SU-DHL-6 (cell line): ENCODE data around the gene SLC25A19.

Experiments
- H2AFZ ChIP-seq: fragments of 200-600 bp; sonication (generic); 2 replicates; pipeline ENCODE4 v1.6.1; 2014; ENCODE audit warnings: low read depth, mild to moderate bottlenecking, moderate library complexity, mixed read lengths, antibody characterized with exemption, low read length; ENCODE audit not compliant: severe bottlenecking
- H3F3A ChIP-seq: fragments of 200-600 bp; shearing (Covaris generic); 2 replicates; pipeline ENCODE4 v1.6.0; 2016; ENCODE audit warnings: antibody characterized with exemption, mild to moderate bottlenecking; ENCODE audit not compliant: insufficient read depth
- H3K27ac ChIP-seq: fragments of 200-600 bp; sonication (generic); 2 replicates; pipeline ENCODE4 v1.5.1; 2016; ENCODE audit warnings: low read depth, mild to moderate bottlenecking, low read length, moderate library complexity, mixed read lengths
- H3K27me3 ChIP-seq: fragments of 200-600 bp; sonication (generic), shearing (Covaris generic); 2 replicates; pipeline ENCODE4 v1.6.0; 2014; ENCODE audit warnings: mild to moderate bottlenecking, low read length
- H3K36me3 ChIP-seq: fragments of 200-600 bp; sonication (generic); 2 replicates; pipeline ENCODE4 v1.6.1; 2014; ENCODE audit warnings: mild to moderate bottlenecking, low read length, mixed read lengths
- H3K4me2 ChIP-seq: fragments of 300-600, 200-600 bp; shearing (Covaris generic), sonication (generic); 2 replicates; pipeline ENCODE4 v1.6.0; 2014; ENCODE audit warnings: low read length, low read depth, mild to moderate bottlenecking; ENCODE audit not compliant: poor library complexity, severe bottlenecking
- H3K4me3 ChIP-seq: fragments of 200-600 bp; sonication (generic); 2 replicates; pipeline ENCODE4 v1.5.1; 2014; ENCODE audit warnings: antibody characterized with exemption, low read length, mild to moderate bottlenecking, mixed read lengths; ENCODE audit not compliant: insufficient read depth, poor library complexity, severe bottlenecking
- H3K79me2 ChIP-seq: fragments of 200-600 bp; sonication (generic); 2 replicates; pipeline ENCODE4 v1.6.1; 2014; ENCODE audit warnings: mild to moderate bottlenecking, low read length, moderate library complexity; ENCODE audit not compliant: insufficient read depth
- H3K9ac ChIP-seq: fragments of 200-600 bp; sonication (generic); 2 replicates; pipeline ENCODE4 v1.7.0; 2014; ENCODE audit warnings: mild to moderate bottlenecking, low read length
- H3K9me2 ChIP-seq: fragments of 200-600 bp; sonication (generic); replicated peaks from 2 replicates; pipeline ENCODE4 v1.6.1; 2014; ENCODE audit warnings: low read length; ENCODE audit not compliant: insufficient read depth
- H3K9me3 ChIP-seq: fragments of 200-600 bp; sonication (generic); 2 replicates; pipeline ENCODE4 v1.6.1; 2014; ENCODE audit warnings: low read length, mixed read lengths; ENCODE audit not compliant: insufficient read depth
- H4K20me1 ChIP-seq: fragments of 200-600 bp; sonication (generic); 2 replicates; pipeline ENCODE4 v1.6.1; 2014; ENCODE audit warnings: low read depth, mild to moderate bottlenecking, antibody characterized with exemption, low read length, moderate library complexity, mixed read lengths
- CTCF ChIP-seq: fragments of 200-600 bp; sonication (generic); IDR thresholded peaks from one replicate; pipeline ENCODE4 v1.5.1; 2017; ENCODE audit warnings: antibody characterized with exemption, mild to moderate bottlenecking, low read length, moderate library complexity; ENCODE audit not compliant: insufficient read depth, poor library complexity, severe bottlenecking
- EZH2phosphoT487 ChIP-seq: fragments of 200-600 bp; sonication (generic), shearing (Covaris generic); conservative IDR thresholded peaks from 2 replicates; pipeline ENCODE4 v1.6.1; 2018; ENCODE audit warnings: mild to moderate bottlenecking, antibody characterized with exemption, low read length, moderate library complexity, mixed read lengths

SLC25A19 gene

GRCh38 chr17:75246404-75246803 is 42.8 kb downstream of the SLC25A19 start:
- Histone ChIP-seq H3K9ac (no peak overlapping the region), H4K20me1 (0 out of 2 replicates have a peak, but pooled peaks cover 3% of the 10 kb centered on the region), H3K4me3 (no peak overlapping the region), H3K4me2 (no peak overlapping the region), H3K79me2 (peaks cover 38% of the 10 kb centered on the region), H3K9me3 (no peaks in the 10 kb centered on the region), H2AFZ (no peak overlapping the region), H3K27ac (no peak overlapping the region), H3K9me2 (no peaks in the 10 kb centered on the region), H3K27me3 (no peaks in the 10 kb centered on the region), H3F3A (no peaks in the 10 kb centered on the region), H3K36me3 (no peaks in the 10 kb centered on the region)
- TF ChIP-seq EZH2phosphoT487 (no peak), CTCF (no peak)

- no peaks in the 10 kb centered on the region for H3F3A ChIP-seq
- no peaks in the 10 kb centered on the region for H3K9me3 ChIP-seq
- no peak overlapping the region for H2AFZ ChIP-seq
- H3K27ac ChIP-seq, result no peak overlapping the region
- no peaks in the 10 kb centered on the region for H3K27me3 ChIP-seq
- no peaks in the 10 kb centered on the region for H3K9me2 ChIP-seq
- no peaks in the 10 kb centered on the region for H3K36me3 ChIP-seq
- H3K4me2 ChIP-seq, result no peak overlapping the region
- no peak for TF ChIP-seq CTCF
- TF ChIP-seq EZH2phosphoT487, result no peak
- no peaks in the 10 kb centered on the region for H4K20me1 ChIP-seq
- H3K9ac ChIP-seq, result no peak overlapping the region
- H3K79me2 ChIP-seq, result peaks cover 26% of the 10 kb centered on the region
- no peak overlapping the region for H3K4me3 ChIP-seq
These were observed 44.2 kb downstream of the SLC25A19 start for GRCh38 chr17:75245011-75245410.

GRCh38 chr17:75244133-75244866 is 44.9 kb downstream of the SLC25A19 start:
- no peak overlapping the region for H3K9ac ChIP-seq
- H3K9me3 ChIP-seq, result no peaks in the 10 kb centered on the region
- no peak overlapping the region for H3K27ac ChIP-seq
- no peaks in the 10 kb centered on the region for H3F3A ChIP-seq
- no peak overlapping the region for H2AFZ ChIP-seq
- H3K79me2 ChIP-seq, result peaks cover 19% of the 10 kb centered on the region
- H3K4me3 ChIP-seq, result no peak overlapping the region
- H3K27me3 ChIP-seq, result no peaks in the 10 kb centered on the region
- H4K20me1 ChIP-seq, result no peaks in the 10 kb centered on the region
- no peaks in the 10 kb centered on the region for H3K9me2 ChIP-seq
- H3K4me2 ChIP-seq, result no peak overlapping the region
- TF ChIP-seq EZH2phosphoT487, result no peak
- TF ChIP-seq CTCF, result no peak
- no peaks in the 10 kb centered on the region for H3K36me3 ChIP-seq
